Spleen (tissue), 11 donors: ENCODE results near the gene ATP8A2. TPM values are rescaled to one million over a fixed set of nuclear protein-coding genes. Genes with fewer than 3 reads are reported as not detected.

Experiments
- DNase-seq: peaks from one replicate; pipeline ENCODE4 v3.0.0-alpha.2; 2020
- H3K27ac ChIP-seq, 8 donors: fragments of 200-600 bp; sonication (generic) in 7 of 8; 1 replicate in 4 of 8; 2 replicates in 4 of 8; pipeline versions ENCODE4 v1.5.0 to v1.8.0; 2016 to 2021; ENCODE audit warnings: inconsistent platforms in 4 of 8, mild to moderate bottlenecking in 4 of 8, moderate library complexity in 1 of 8
- H3K27me3 ChIP-seq, 7 donors: fragments of 200-600 bp; sonication (generic) in 6 of 7; replicated peaks in 1 of 7; 1 replicate in 4 of 7; 2 replicates in 3 of 7; pipeline versions ENCODE4 v1.5.0 to v1.8.0; 2016 to 2021; ENCODE audit warnings: inconsistent platforms in 3 of 7, mild to moderate bottlenecking in 1 of 7
- H3K36me3 ChIP-seq, 6 donors: fragments of 200-600 bp; sonication (generic) in 5 of 6; 1 replicate in 4 of 6; 2 replicates in 2 of 6; pipeline versions ENCODE4 v1.5.0 to v1.8.0; 2016 to 2021; ENCODE audit warnings: inconsistent platforms in 2 of 6
- H3K4me1 ChIP-seq, 6 donors: fragments of 200-600 bp; sonication (generic) in 5 of 6; 1 replicate in 3 of 6; 2 replicates in 3 of 6; pipeline versions ENCODE4 v1.5.0 to v1.8.0; 2016 to 2021; ENCODE audit warnings: inconsistent platforms in 3 of 6
- H3K4me3 ChIP-seq, 8 donors: fragments of 200-600 bp; sonication (generic) in 7 of 8; 1 replicate in 4 of 8; 2 replicates in 4 of 8; pipeline versions ENCODE4 v1.5.0 to v1.8.0; 2016 to 2021; ENCODE audit warnings: inconsistent platforms in 4 of 8, mild to moderate bottlenecking in 4 of 8, moderate library complexity in 2 of 8
- H3K9me3 ChIP-seq, 8 donors: fragments of 200-600 bp; sonication (generic) in 7 of 8; 1 replicate in 4 of 8; 2 replicates in 4 of 8; pipeline versions ENCODE4 v1.5.0 to v1.8.0; 2016 to 2021; ENCODE audit warnings: inconsistent platforms in 4 of 8
- CTCF ChIP-seq, 11 experiments: fragments of 200-600 bp in 7 of 11; fragments of 450-650 bp in 4 of 11; sonication (generic) in 4 of 11; IDR thresholded peaks in 8 of 11; conservative IDR thresholded peaks in 3 of 11; 1 replicate in 7 of 11; 2 replicates in 4 of 11; pipeline versions ENCODE4 v1.4.0 to v1.8.0; 2016 to 2021; ENCODE audit warnings: antibody characterized with exemption in 11 of 11, inconsistent platforms in 4 of 11, mild to moderate bottlenecking in 1 of 11
- POLR2A ChIP-seq, 3 donors: fragments of 450-650 bp; IDR thresholded peaks; one replicate each; pipeline ENCODE4 v1.5.1; 2017; ENCODE audit warnings: antibody characterized with exemption in 3 of 3, mild to moderate bottlenecking in 1 of 3
- POLR2AphosphoS5 ChIP-seq, 3 donors: sonication (generic); formaldehyde crosslinking; IDR thresholded peaks; one replicate each; pipeline ENCODE4 v1.5.1; 2017; ENCODE audit warnings: antibody characterized with exemption in 3 of 3
- WGBS, 5 donors: extraction: QIAGEN DNeasy Blood & Tissue Kit in 3 of 5; methylation state at CpG; one replicate each; pipeline versions ENCODE4 v1.1.5 to v1.1.7; 2013 to 2018; 5-methylcytosine and 5-hydroxymethylcytosine counted together
- intact Hi-C: fragments of 100-400 bp; cut with DNase I; formaldehyde crosslinking; loops from one replicate; pipeline ENCODE4 v1.15.0; 2023; ENCODE audit warnings: low total_unique reads
- polyA plus RNA-seq, 3 donors: library from polyadenylated mRNA; stranded (reverse); fragments of 200-250 nt; gene quantifications; one replicate each; pipeline ENCODE4 v1.2.1, GENCODE V29; 2013
- total RNA-seq, 7 donors: library from RNA; depleted of rRNA in 3 of 7; stranded (reverse); fragments of >200 nt in 3 of 7; fragmentation: NEBNext Ultra II Directional in 4 of 7; extraction: Animal tissue kit (Norgen Biotek cat#: 25700) in 4 of 7; gene quantifications; one replicate each; pipeline versions ENCODE4 v1.1.0 to v1.2.1, GENCODE V29; 2016 to 2021
- donor health status: healthy with polysubstance abuse.
- donor health status: DM: no; HTN: no; CAD: no; lungs with moderate emphysema.
- donor health status: DM: no; HTN: no; CAD: no.
- donor health status: Bipolar disorder and iron deficiency.
- donor health status: healthy.
- donor health status: DM: no; HTN: no; CAD: no.
- donor health status: DM: yes; HTN: yes; CAD: no.

ATP8A2 gene
- total and polyA plus RNA-seq, 10 donors, result 0.09 to 0.46 (median 0.25) TPM

- no peak for DNase-seq
- Histone ChIP-seq H3K27ac (no peak overlapping the region), H3K27me3 (peaks cover 0 to 6% (median 0%) of the 10 kb centered on the region in 7 donors), H3K4me1 (no peaks in the 10 kb centered on the region), H3K9me3 (no peaks in the 10 kb centered on the region), H3K4me3 (no peak overlapping the region), H3K36me3 (no peaks in the 10 kb centered on the region)
- WGBS, 5 donors, result 67 to 85% (median 83%) methylated on average over 13 of the region's 13 CpGs
- intact Hi-C loops, result no loop called here
- TF ChIP-seq CTCF (IDR thresholded peaks at IDR 0.05 in 8 of 11, conservative IDR thresholded peaks at IDR 0.05 in 3 of 11), result no peak
- no peak for TF ChIP-seq POLR2A (IDR thresholded peaks at IDR 0.05)
- no peak for TF ChIP-seq POLR2AphosphoS5 (IDR thresholded peaks at IDR 0.05)
These were observed 650.9 kb downstream of the ATP8A2 start for GRCh38 chr13:26022538-26023292.

GRCh38 chr13:26024558-26024957 lies 652.8 kb downstream of the ATP8A2 start:
- TF ChIP-seq POLR2A (IDR thresholded peaks at IDR 0.05) (no peak), CTCF (IDR thresholded peaks at IDR 0.05 in 8 of 11, conservative IDR thresholded peaks at IDR 0.05 in 3 of 11) (no peak), POLR2AphosphoS5 (IDR thresholded peaks at IDR 0.05) (no peak)
- no peak for DNase-seq
- intact Hi-C loops, result no loop called here
- H3K4me1 ChIP-seq, result no peaks in the 10 kb centered on the region
- H3K36me3 ChIP-seq, result no peaks in the 10 kb centered on the region
- H3K27ac ChIP-seq, result no peak overlapping the region
- WGBS, 5 donors, result 77 to 82% (median 78%) methylated on average over 9 of the region's 9 CpGs
- no peaks in the 10 kb centered on the region for H3K9me3 ChIP-seq
- no peak overlapping the region for H3K4me3 ChIP-seq
- peaks cover 0 to under 1% (median 0%) of the 10 kb centered on the region in 7 donors for H3K27me3 ChIP-seq

GRCh38 chr13:26025196-26025595 lies 653.4 kb downstream of the ATP8A2 start:
- H3K27ac ChIP-seq, result no peak overlapping the region
- intact Hi-C loops, result no loop called here
- TF ChIP-seq CTCF (IDR thresholded peaks at IDR 0.05 in 8 of 11, conservative IDR thresholded peaks at IDR 0.05 in 3 of 11) (no peak), POLR2A (IDR thresholded peaks at IDR 0.05) (no peak), POLR2AphosphoS5 (IDR thresholded peaks at IDR 0.05) (no peak)
- WGBS, 5 donors, result 76 to 83% (median 80%) methylated on average over 12 of the region's 12 CpGs
- no peak overlapping the region for H3K4me3 ChIP-seq
- no peaks in the 10 kb centered on the region for H3K4me1 ChIP-seq
- H3K27me3 ChIP-seq, result no peaks in the 10 kb centered on the region
- no peaks in the 10 kb centered on the region for H3K9me3 ChIP-seq
- no peaks in the 10 kb centered on the region for H3K36me3 ChIP-seq
- no peak for DNase-seq

- Histone ChIP-seq H3K4me3 (no peak overlapping the region), H3K27me3 (no peaks in the 10 kb centered on the region), H3K36me3 (no peaks in the 10 kb centered on the region), H3K9me3 (peaks cover 0 to 4% (median 2%) of the 10 kb centered on the region in 8 donors), H3K27ac (no peak overlapping the region), H3K4me1 (no peaks in the 10 kb centered on the region)
- intact Hi-C loops, result no loop called here
- TF ChIP-seq CTCF (IDR thresholded peaks at IDR 0.05 in 8 of 11, conservative IDR thresholded peaks at IDR 0.05 in 3 of 11), result no peak
- TF ChIP-seq POLR2AphosphoS5 (IDR thresholded peaks at IDR 0.05), result no peak
- no peak for TF ChIP-seq POLR2A (IDR thresholded peaks at IDR 0.05)
- WGBS, 5 donors, result 88 to 93% (median 92%) methylated on average over 4 of the region's 4 CpGs
- DNase-seq, result no peak
These were observed 654.0 kb downstream of the ATP8A2 start for GRCh38 chr13:26025771-26026170.
